SH-SY5Y (cell line): ENCODE results near the gene CHAT.

Experiments
- GATA2 ChIP-seq: IDR thresholded peaks from 2 replicates; pipeline ENCODE4 v1.6.1; 2011; ENCODE audit warnings: mild to moderate bottlenecking, low read depth, low read length
- GATA3 ChIP-seq: IDR thresholded peaks from 2 replicates; pipeline ENCODE4 v1.6.1; 2011; ENCODE audit warnings: low read depth, mild to moderate bottlenecking, low read length, moderate library complexity

CHAT gene

DNA sequence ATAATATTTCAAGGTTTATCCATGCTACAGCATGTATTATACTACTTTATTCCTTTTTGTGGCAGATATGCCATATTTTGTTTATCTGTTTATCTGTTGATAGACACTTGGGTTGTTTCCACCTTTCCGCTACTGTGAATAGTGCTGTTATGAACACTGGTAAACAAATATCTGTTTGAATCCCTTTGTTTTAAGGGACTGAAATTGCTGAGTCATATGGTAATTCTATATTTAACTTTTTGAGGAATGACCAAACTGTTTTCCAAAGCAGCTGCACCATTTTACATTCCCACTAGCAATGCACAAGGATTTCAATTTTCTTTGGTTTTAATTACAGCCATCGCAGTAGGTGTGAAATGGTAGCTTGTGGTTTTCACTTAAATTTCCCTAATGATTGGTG, 69.0 kb downstream of the CHAT start:
- TF ChIP-seq GATA2 (no peak), GATA3 (no peak)

- TF ChIP-seq GATA2 (no peak), GATA3 (no peak)
Measured at GRCh38 chr10:49686651-49687050, 72.8 kb downstream of the CHAT start.

DNA sequence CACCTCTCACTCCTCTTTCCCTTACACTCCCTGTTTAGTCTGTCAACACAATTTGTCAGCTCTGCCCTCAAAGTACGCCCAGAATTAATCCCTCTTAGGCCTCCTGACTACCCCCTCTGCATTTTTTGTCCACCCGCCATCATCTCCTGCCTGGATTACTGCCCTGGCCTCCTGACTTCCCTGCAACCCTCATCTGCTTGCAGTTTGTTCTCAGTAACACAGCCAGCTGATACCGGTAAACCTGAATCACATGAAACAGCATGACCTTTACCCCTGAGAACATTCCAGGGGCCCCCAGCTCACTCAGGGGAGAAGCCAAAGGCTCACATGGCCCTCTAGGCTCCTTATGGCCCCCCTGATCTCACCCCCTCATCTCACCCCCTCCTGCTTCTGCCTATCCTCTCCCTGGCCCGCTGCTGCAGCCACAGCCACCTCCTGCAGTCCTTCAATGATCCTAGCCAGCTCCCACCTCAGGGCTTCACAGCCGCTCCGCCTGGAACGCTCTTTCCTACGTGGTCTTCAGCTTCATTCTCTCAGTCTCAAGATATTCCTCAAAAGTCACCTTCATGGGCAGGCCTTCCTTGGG, 74.5 kb downstream of the CHAT start:
- TF ChIP-seq GATA2 (no peak), GATA3 (no peak)

- TF ChIP-seq GATA3 (no peak), GATA2 (no peak)
Measured at GRCh38 chr10:49688920-49689319, 75.1 kb downstream of the CHAT start.

DNA sequence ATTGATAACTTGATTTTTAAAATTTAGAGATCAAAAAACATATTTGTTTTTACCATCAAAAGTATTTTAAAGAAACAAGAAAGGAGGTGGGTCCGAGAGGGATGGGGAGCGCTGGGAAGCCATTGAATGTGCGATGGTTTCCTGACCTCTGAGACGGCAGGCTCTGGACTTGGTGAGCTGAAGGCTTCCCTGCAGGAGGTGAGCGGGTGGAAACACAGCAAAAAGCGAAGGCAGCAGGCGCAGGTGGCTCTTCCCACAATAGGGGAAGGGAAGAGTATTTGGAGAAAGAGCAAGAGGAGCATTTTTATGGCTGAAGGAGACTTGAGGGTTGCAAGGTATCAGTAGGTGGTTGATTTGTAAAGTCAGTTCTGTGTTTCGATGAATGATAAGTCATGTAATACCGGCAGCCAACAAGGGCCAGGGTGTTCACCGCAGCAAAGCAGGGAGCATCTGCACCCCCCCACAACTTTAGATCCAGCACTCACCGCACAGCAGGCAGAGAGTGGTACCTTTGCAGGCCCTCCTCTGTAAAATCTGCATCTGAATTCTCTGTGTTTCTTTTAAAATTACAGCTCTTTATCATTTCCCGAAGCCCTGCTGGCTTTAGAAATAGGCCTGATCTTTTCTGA, 76.2 kb downstream of the CHAT start:
- TF ChIP-seq GATA2 (no peak), GATA3 (no peak)

DNA sequence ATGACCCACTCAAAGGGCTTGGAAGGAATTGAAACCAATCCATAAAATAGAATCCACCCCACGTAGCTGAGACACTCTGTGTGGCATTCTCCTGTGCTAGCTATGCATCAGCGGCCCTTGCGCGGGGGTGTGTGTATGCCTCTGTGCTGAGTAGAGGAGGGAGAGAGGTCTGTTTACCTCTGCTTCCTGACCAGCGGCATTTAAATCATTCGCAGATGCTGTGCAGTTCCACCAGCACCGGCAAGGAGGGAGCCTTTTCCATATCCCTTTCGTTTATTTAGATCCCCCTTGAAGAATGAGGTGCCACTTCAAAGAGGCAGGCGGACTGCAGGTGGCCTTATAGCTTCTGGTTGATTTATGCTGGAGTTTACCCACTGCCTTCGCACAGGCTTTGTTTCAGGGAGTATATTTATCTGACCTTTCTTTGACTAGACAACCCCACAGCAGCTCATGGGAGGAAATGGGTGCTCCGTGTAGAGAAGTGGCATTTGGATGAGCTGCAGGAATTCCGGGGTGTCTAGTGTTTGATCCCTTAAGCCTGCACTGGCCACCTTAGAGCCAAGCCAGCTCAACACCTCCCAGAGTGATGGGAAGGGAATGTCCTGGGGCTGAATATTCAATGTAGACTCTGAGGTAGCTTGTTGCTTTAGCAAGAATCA, 77.0 kb downstream of the CHAT start:
- TF ChIP-seq GATA2, result no peak
- no peak for TF ChIP-seq GATA3

DNA sequence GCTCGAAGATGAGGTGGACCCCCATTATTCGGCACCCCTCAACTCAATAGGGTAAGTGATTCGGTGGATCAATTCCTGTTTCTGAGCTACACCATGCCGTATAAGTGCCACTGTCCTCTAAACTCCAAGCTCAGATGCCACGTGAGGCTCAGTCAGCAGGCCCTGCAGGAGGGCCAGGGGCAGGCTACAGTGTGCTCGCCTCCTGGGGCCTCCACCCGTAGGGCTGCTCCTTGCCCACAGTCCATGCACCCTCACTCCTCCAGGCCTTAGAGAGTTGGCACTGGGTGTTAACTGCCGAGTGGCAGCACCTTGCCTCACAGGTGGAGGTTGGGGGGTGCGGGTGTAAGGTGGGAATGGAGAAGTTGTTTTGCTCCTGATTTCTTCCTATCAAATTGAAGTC, 77.8 kb downstream of the CHAT start:
- no peak for TF ChIP-seq GATA2
- no peak for TF ChIP-seq GATA3

DNA sequence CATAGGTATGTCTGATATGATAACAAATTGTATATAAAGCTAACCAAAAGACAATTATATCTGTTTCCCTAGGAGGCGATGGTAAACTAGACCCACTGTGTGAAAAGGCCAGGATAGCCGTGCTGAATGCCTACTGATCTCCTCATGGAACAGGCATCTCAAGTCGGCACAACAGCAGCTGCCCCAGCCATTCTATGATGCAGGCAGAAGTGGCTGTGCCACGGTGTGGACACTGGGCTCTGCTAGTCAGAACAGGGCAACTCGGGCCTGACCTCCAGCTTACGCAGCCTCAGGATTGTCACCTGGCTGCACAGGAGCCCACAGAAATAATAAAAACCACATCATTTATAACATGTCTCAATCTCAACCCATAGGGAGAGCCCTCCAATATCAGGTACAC, 80.6 kb downstream of the CHAT start:
- TF ChIP-seq GATA3, result no peak
- TF ChIP-seq GATA2, result no peak

- TF ChIP-seq GATA3 (no peak), GATA2 (no peak)
Measured at GRCh38 chr10:49696311-49696710, 82.5 kb downstream of the CHAT start.

DNA sequence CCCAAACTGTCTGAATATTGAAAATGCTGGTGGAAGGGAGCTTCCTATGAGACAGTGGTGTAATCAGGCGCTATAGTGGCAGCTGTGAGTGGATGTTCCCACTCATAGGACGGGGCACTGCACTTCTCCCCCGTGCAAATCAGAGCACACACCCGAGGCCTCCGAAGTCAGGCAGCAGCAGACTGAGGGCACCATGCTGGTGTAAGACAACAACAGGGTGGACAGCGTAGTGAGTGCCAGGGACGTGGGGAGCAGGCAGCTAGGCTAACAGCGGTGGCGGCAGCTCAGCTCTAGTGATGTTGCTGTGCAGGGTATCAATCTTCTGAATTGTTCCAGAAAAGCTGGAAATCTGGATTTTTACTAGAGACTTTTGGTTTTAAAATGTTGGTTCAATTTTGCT, 84.8 kb downstream of the CHAT start:
- no peak for TF ChIP-seq GATA2

DNA sequence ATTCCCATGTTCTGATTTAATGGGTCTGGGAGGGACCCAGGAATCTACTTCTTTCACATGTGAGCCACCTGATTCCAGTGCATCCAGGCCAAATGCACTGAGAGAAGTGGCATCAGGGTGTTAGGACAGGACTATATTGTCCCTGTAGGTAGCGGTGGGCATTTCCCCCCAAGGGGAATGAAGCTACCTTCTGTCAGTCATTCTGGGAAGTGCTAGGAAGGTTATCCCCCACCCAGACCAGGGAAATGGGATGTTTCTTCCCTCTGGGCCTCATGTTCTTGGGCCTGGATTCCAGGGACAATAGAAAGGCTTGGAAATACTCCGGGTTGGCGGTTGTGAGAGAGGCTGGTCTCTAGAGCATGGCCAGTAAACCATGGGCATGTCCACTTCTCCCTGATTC, 86.4 kb downstream of the CHAT start:
- TF ChIP-seq GATA3 (no peak), GATA2 (no peak)

DNA sequence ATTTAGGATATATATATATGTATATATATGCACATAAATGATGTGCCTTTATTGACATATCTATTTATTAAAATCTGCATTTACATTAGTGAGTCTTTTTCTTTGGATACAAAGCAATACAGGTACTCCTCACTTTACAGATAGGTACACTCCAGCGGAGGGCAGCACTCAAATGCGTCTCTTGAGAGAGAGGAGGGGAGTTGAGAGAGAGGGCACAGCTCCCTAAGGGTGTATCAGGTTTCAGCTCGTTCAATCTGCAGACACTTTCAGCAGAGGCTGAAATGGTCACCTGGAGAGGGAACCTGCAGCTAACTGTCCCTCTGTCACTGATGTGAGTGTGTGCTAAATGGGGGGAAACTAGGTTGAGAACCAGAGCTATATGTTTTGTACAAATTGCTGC, 87.2 kb downstream of the CHAT start:
- TF ChIP-seq GATA2, result no peak
- no peak for TF ChIP-seq GATA3

DNA sequence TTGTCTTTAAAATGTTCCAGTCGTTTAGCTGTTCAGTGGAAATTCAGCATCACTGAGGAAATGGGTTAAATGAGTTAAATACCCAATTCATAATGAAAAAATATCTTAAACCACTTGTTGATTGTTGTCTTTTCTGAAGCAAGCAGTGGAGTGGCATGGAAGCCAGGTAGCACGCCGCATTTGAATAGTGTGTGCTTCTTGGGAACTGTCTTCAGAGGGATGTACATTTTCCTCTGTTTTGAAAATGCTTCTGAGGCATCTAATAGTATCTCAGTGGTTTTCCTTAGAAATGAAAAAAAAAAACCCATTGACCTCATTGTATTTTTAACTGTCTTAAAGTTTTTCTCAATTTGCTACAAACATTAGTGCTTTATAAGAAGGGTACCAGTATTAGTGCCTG, 93.7 kb downstream of the CHAT start:
- TF ChIP-seq GATA2 (no peak), GATA3 (no peak)

GRCh38 chr10:49709934-49710333, 96.1 kb downstream of the CHAT start:
- TF ChIP-seq GATA3 (no peak), GATA2 (no peak)

- TF ChIP-seq GATA3, result no peak
- TF ChIP-seq GATA2, result no peak
Measured at GRCh38 chr10:49710966-49711365, 97.1 kb downstream of the CHAT start.
